ENCODE measurements around the gene CFC1B.
"Not testable (repeated sequence)": the region's sequence is repeated elsewhere in the genome, so short reads cannot be mapped to it uniquely, and the experiment has no call there.

Gene CFC1B

GRCh38 chr2:130566165-130566564 is 45.1 kb downstream of the CFC1B start:
- H3K4me1 ChIP-seq (ENCODE audit: control extremely low read depth in 1 of 4, control insufficient read depth in 4 of 4, insufficient read depth in 4 of 4, low read length in 3 of 4); CTCF ChIA-PET; H3K9me3 ChIP-seq (ENCODE audit: control extremely low read depth in 1 of 5, control insufficient read depth in 4 of 5, insufficient read depth in 2 of 5, low read depth in 1 of 5, low read length in 4 of 5); H3K4me3 ChIP-seq (ENCODE audit: control insufficient read depth in 1 of 7, extremely low read depth in 1 of 7, insufficient read depth in 4 of 7, low read depth in 2 of 7, low read length in 6 of 7); H3K27ac ChIP-seq (ENCODE audit: insufficient read depth in 1 of 2, low read depth in 1 of 2, low read length in 2 of 2, poor library complexity in 1 of 2, severe bottlenecking in 2 of 2); DNase-seq; H3K36me3 ChIP-seq (ENCODE audit: control insufficient read depth in 4 of 4, insufficient read depth in 4 of 4, low read length in 3 of 4); H3K27me3 ChIP-seq (replicated peaks in 2 of 5; ENCODE audit: control insufficient read depth in 4 of 5, insufficient read depth in 5 of 5, low read length in 4 of 5); POLR2A ChIA-PET: not testable (repeated sequence)
- no CpG with 5 or more reads among the region's 4 CpGs for WGBS (ENCODE audit: insufficient coverage)

- no CpG with 5 or more reads among the region's 3 CpGs for WGBS (ENCODE audit: insufficient coverage)
- DNase-seq; H3K36me3 ChIP-seq (ENCODE audit: control insufficient read depth in 4 of 4, insufficient read depth in 4 of 4, low read length in 3 of 4); H3K4me3 ChIP-seq (ENCODE audit: control insufficient read depth in 1 of 7, extremely low read depth in 1 of 7, insufficient read depth in 4 of 7, low read depth in 2 of 7, low read length in 6 of 7); H3K27ac ChIP-seq (ENCODE audit: insufficient read depth in 1 of 2, low read depth in 1 of 2, low read length in 2 of 2, poor library complexity in 1 of 2, severe bottlenecking in 2 of 2); CTCF ChIA-PET; H3K9me3 ChIP-seq (ENCODE audit: control extremely low read depth in 1 of 5, control insufficient read depth in 4 of 5, insufficient read depth in 2 of 5, low read depth in 1 of 5, low read length in 4 of 5); H3K4me1 ChIP-seq (ENCODE audit: control extremely low read depth in 1 of 4, control insufficient read depth in 4 of 4, insufficient read depth in 4 of 4, low read length in 3 of 4); H3K27me3 ChIP-seq (replicated peaks in 2 of 5; ENCODE audit: control insufficient read depth in 4 of 5, insufficient read depth in 5 of 5, low read length in 4 of 5); POLR2A ChIA-PET: not testable (repeated sequence)
Measured at GRCh38 chr2:130571929-130572328, 50.9 kb downstream of the CFC1B start.

- CTCF ChIA-PET; H3K36me3 ChIP-seq (ENCODE audit: control insufficient read depth in 4 of 4, insufficient read depth in 4 of 4, low read length in 3 of 4); H3K9me3 ChIP-seq (ENCODE audit: control extremely low read depth in 1 of 5, control insufficient read depth in 4 of 5, insufficient read depth in 2 of 5, low read depth in 1 of 5, low read length in 4 of 5); H3K4me1 ChIP-seq (ENCODE audit: control extremely low read depth in 1 of 4, control insufficient read depth in 4 of 4, insufficient read depth in 4 of 4, low read length in 3 of 4); DNase-seq; H3K27me3 ChIP-seq (replicated peaks in 2 of 5; ENCODE audit: control insufficient read depth in 4 of 5, insufficient read depth in 5 of 5, low read length in 4 of 5); H3K4me3 ChIP-seq (ENCODE audit: control insufficient read depth in 1 of 7, extremely low read depth in 1 of 7, insufficient read depth in 4 of 7, low read depth in 2 of 7, low read length in 6 of 7); POLR2A ChIA-PET; H3K27ac ChIP-seq (ENCODE audit: insufficient read depth in 1 of 2, low read depth in 1 of 2, low read length in 2 of 2, poor library complexity in 1 of 2, severe bottlenecking in 2 of 2): not testable (repeated sequence)
- no CpG with 5 or more reads among the region's 13 CpGs for WGBS (ENCODE audit: insufficient coverage)
Measured at GRCh38 chr2:130574230-130574629, 53.2 kb downstream of the CFC1B start.

GRCh38 chr2:130576209-130576784 is 55.3 kb downstream of the CFC1B start:
- DNase-seq; CTCF ChIA-PET; POLR2A ChIA-PET; H3K4me1 ChIP-seq (ENCODE audit: control extremely low read depth in 1 of 4, control insufficient read depth in 4 of 4, insufficient read depth in 4 of 4, low read length in 3 of 4); H3K27me3 ChIP-seq (replicated peaks in 2 of 5; ENCODE audit: control insufficient read depth in 4 of 5, insufficient read depth in 5 of 5, low read length in 4 of 5); H3K36me3 ChIP-seq (ENCODE audit: control insufficient read depth in 4 of 4, insufficient read depth in 4 of 4, low read length in 3 of 4); H3K4me3 ChIP-seq (ENCODE audit: control insufficient read depth in 1 of 7, extremely low read depth in 1 of 7, insufficient read depth in 4 of 7, low read depth in 2 of 7, low read length in 6 of 7); H3K9me3 ChIP-seq (ENCODE audit: control extremely low read depth in 1 of 5, control insufficient read depth in 4 of 5, insufficient read depth in 2 of 5, low read depth in 1 of 5, low read length in 4 of 5); H3K27ac ChIP-seq (ENCODE audit: insufficient read depth in 1 of 2, low read depth in 1 of 2, low read length in 2 of 2, poor library complexity in 1 of 2, severe bottlenecking in 2 of 2): not testable (repeated sequence)
- WGBS (ENCODE audit: insufficient coverage): no CpG with 5 or more reads among the region's 8 CpGs

- H3K27ac ChIP-seq (ENCODE audit: insufficient read depth in 1 of 2, low read depth in 1 of 2, low read length in 2 of 2, poor library complexity in 1 of 2, severe bottlenecking in 2 of 2); H3K4me1 ChIP-seq (ENCODE audit: control extremely low read depth in 1 of 4, control insufficient read depth in 4 of 4, insufficient read depth in 4 of 4, low read length in 3 of 4); DNase-seq; H3K27me3 ChIP-seq (replicated peaks in 2 of 5; ENCODE audit: control insufficient read depth in 4 of 5, insufficient read depth in 5 of 5, low read length in 4 of 5); H3K9me3 ChIP-seq (ENCODE audit: control extremely low read depth in 1 of 5, control insufficient read depth in 4 of 5, insufficient read depth in 2 of 5, low read depth in 1 of 5, low read length in 4 of 5); H3K4me3 ChIP-seq (ENCODE audit: control insufficient read depth in 1 of 7, extremely low read depth in 1 of 7, insufficient read depth in 4 of 7, low read depth in 2 of 7, low read length in 6 of 7); H3K36me3 ChIP-seq (ENCODE audit: control insufficient read depth in 4 of 4, insufficient read depth in 4 of 4, low read length in 3 of 4); POLR2A ChIA-PET; CTCF ChIA-PET: not testable (repeated sequence)
- WGBS (ENCODE audit: insufficient coverage): no CpG with 5 or more reads among the region's 4 CpGs
Measured at GRCh38 chr2:130577559-130577958, 56.5 kb downstream of the CFC1B start.
